Hematopoietic multipotent progenitor cell treated with erythropoietin and hydrocortisone succinate and interleukin-3 and kit ligand, for 6 days (in vitro differentiated cells): ENCODE measurements around the gene BAK1.

Experiments used
- DNase-seq: peaks from one replicate; pipeline ENCODE4 v3.0.0-alpha.2; 2015

BAK1 gene

DNA sequence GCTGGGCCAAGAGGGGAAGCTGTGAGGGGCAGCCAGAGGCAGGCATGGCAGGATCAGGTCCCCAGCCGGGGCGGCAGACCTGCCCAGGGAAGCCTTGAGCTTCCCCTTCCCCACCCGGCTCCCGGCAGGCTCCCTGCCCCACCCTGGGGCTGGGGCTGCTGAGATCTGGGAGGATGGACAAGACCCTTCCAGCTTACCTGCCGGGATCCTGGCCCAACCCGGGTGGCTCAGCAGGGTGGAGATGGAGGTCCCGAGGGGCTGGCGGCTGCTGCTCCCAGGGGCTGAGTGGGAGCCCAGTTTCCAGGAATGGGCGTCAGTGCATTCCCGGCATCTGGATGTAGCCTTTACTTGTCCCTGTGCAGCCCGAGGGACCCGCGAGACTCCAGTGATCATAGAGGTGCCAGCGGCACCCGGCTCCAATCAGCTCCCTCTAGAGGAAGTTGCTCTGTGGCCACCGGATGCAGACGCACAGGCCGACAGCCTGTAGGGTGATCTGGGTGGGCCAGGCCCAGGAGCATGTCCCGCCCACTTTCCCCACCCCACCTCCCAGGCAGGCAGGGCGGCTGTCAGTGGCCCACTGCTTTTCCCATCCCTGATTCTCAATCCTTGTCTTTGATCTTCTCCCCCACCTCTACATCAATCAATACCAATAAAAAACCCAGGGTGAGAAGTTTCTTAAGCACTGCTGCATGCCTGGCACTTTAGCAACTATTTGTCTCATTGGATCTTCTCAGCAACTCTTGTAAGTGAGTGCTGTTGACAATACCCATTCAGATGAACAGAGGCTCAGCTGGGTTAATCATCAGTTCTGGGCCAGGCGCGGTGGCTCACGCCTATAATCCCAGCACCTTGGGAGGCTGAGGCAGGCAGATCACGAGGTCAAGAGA is at the start of gene BAK1:
BAK1 (minus strand) TSS at position 449 of the 887 bp plus-strand sequence. CDS start 2,672 bp downstream, outside the sequence.
- peak; percentile 95 for DNase-seq

DNA sequence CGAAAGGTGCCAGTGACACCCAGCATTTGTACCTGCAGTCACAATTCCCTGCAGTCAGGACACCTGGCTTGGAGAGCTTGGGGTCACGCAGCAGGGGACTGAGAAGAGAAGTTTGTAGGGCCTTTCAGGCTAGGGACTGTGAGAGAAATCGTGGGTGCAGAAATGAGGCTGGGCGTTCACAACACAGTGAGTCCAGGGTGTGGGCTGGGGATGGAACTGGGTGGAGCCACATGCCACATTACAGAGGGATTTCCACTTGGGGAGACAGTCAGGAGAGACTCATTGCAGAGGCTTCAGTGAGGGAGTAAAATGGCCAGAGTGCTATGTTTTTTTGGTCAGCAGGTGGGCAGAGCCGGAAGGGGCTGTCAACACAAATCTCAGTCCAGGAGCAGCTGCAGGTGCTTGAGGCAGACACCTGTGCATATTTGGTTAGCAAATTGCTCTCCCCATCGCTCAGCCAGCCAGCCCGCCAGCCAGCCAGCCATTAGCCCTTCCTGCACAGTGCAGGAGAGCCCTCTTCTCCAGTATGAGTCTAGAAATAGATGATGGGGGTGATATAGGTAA is 48.4 kb upstream of the BAK1 start:
- DNase-seq: no peak

DNA sequence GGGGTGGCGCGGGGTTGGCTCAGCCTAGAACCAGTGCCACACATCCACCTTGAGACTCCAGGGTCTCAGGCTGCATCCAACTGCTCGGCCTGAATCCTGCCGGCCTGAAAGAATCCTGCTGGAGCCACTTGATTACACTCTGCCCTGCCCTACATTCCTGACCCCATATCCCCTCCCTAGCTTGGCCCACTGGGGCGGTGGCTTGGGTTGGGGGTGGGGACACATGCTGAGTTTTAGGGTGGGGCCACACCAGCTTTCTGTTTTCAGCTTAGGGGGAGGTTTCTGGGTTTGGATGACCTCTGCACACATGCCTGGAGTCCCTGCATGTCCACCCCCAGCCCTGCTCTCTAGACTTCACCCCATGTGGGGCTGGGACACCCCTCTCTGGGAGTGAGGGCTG is 47.8 kb upstream of the BAK1 start:
- no peak for DNase-seq

DNA sequence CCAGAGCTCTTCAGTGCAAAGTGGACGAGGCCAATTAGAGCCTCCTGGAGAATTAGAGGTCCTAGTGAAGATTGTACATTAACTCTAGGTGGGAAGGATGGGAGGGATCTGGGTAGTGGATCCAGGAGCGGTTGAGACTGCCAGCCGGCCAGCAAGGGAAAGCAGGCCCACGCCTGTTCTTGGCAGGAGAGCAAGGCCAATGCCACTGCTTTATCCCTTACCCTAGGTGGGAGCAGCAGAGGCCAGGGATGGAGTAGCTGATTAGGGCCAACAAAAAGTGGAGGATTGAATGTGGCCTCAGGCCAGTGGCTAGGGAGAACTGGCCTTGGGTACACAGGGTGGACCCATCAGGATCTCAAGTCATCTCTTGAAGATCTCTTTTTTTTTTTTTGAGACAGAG is 44.8 kb upstream of the BAK1 start:
- no peak for DNase-seq

DNA sequence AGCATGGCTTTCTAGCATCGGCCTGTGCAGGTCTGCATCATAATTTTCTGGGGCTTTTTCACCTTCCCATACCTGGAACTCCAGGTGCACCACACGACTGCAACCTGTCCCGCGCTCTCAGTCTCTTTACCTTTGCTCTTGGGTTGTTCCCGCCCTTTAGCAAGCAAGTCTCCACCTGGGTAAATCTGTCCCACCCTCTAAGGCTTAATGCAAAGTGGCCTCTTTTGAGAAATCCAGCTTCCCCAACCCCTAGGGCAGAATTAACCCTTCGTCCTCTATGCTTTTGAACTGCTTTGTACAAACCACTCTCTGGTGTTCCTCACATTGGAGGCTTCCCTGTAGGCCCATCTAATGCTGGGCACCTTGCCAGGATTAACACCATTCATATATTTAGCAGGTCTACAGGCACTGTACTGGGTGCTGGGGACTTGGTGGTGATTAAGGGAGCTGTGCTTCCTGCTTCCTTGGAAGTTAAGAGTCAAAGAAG is 43.9 kb upstream of the BAK1 start:
- DNase-seq: peak; percentile 39

DNA sequence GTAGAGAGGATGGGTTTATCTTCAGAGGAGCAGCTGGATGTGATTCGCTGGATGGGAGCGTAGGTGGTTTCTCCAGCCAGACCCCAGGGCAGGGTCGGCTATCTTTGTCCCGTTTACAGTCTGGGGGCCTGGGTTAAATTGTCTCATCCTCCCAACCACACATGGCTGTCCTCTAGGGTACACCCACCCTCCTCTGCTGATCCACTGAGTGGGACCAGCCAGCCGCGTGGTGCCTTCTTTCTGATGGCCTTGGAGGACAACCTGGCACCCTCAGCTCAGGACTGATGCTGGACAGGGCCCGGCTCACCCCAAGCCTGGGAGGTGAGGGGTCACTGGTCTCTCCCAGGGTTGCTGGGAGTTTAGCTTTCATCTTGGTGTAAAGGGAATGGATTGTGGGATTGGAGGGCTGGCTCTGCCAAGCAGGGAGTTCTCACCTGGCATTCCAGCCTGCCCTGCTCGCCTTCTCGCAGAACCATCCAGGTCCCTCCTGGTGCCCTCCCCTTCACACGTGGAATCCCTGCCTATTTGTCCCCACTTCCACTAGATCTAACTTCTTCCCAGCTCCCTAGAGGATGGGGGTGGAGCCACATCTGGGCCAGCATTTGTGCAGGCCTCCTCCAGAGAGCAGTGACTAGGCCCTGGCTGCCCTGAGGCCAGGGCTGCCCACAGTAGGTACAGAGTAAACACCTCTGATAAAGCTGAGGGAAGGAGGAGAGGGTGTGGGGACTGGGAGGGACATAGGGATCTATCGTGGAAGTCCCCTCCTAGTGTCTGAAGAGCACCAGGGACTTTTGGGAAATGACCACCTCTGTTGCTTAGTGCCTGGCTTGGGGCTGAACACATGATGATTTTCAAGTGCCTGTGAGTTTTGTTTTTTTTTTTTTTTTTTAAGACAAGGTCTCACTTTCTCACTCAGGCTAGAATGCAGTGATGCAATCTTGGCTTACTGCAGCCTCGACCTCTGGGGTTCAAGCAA is 42.7 kb upstream of the BAK1 start:
- no peak for DNase-seq

DNA sequence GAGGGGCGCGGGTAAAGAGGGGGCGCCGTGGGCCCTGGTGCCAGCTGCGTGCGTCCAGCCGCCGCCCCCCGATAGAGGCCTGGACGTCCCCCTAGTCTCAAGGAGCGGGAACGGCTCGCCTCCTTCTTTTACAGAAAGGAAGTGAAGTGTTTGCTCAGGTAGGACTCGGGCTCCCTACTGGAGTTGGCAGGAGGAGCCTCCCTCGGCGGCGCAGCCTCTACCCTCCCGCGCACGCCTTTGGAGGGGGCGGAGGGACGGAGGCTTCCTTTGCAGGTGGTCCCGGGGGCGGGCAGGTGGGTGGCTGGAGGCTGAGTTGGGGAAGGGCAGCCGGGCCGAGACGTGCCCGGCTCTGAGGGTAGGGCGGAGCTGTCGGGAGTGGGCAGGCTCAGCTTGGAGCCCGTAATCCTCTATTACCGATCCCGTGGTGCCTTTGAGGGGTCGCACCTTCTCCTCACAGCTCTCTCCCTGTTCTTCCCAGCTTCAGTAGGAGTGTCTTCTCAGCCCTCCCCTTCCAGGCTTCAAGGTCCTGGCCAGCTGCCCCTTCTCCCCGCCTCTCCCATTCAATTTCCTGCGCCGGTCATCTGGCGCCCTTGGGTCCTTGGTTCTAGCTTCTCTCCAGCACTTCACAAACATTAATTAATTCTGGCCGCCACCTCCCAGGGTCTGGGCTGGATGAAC is 41.8 kb upstream of the BAK1 start:
- no peak for DNase-seq

DNA sequence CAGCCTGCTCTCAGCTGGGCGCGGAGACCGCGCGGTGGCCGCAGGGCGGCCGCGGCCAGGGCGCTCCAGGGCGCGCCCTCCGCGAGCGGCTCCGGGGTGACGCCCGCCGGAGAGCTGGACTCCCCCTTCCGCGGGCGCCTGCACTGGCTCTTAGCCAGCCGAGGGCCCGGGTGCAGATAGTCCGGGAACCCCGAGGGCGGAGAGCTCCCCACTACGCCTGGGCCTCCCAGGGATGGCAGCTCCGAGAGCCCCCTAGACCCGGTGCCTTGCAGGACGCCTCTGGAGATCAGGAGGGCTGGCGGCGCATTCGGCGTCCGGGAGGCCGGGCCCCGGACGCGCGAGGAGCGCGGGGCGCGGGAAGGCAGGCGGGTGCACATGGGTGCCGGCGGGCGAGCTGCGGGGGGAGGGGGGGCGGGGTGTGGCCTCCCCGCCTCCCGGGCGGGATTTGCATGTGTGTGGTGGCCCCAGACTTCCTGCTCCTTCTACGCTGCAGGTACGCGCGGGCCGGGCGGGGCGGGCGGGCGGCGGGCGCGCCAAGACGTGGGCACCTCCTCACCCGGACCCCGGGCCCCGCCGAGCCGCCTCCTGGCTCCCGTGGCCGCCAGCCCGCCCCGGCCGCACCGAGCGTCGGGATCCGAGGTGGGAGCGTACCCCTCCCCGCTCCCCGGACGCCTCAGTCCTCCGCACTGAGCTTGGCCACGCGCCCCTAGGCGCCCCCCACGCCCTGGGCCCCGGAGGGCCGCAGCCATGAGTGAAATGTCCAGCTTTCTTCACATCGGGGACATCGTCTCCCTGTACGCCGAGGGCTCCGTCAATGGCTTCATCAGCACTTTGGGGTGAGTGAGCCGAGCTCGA is 41.0 kb upstream of the BAK1 start, which contains the start of gene ITPR3:
ITPR3 (plus strand) TSS at position 467 of the 855 bp plus-strand sequence; CDS start at position 748, 281 bp downstream.
- DNase-seq: peak; percentile 69

DNA sequence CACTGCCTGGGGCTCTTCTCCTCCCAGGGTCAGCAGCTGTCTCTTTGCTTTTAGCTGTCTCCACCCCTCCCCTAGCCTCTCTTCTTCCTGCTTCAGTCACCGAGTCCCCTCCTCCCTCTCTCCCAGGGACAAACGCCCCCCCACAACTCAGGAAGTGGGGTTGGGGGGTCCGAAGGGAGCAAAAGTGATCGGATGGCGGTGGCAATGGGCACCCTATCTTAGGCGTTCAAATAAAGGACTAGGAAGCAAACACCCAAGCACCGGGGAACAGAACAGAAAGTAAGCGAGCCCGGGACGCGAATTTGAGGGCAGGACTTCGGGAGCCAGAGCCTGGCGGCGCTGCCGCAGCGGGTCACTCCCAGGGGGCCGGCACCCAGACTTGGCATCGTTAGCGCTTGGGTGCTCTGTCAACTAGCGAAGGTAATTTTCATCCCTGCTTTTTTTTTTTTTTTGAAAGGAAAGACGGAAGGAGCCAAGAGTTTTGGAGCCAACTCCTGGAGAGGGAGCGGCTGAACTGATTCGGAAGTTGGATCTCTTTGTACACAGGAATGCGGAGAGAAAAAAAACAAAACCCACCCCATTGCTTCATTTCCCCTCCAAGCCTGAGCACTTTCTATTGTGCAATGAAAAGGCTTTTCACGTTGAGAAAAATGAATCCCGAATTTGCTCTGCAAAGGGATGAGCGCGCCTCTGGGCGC is 40.2 kb upstream of the BAK1 start:
- DNase-seq: peak; percentile 47

DNA sequence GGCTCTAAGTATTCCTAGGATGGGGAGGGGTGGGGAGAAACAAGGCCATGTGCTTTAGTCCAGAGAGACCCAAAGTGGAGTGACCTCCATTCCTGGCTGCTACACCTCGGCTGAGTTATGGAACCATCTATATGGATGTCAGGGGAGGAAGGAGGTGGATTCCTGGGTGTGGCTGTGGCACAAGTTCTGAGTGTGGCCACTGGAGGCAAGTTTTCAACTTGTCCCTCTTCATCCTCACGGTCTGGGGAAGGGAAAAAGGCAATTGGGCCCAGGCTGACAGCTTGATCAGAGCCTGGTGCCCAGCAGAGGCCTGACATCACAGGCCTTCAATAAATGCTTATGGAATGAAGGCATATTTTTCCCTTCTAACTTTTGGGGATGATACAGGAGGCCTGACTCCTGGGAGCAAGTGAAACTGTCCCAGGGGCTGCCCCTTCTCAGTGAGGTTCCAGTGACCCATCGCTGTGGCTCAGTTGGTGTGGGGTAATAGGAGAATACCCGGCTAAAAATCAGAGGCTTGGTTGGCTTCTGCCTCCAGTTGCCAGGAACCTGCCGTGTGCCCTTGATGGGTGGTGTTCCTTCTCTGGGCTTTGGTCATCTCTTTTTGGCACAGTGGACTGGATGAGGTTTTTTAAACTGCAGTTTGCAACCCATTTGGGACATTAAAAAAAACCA is 39.2 kb upstream of the BAK1 start:
- DNase-seq: peak; percentile 34

DNA sequence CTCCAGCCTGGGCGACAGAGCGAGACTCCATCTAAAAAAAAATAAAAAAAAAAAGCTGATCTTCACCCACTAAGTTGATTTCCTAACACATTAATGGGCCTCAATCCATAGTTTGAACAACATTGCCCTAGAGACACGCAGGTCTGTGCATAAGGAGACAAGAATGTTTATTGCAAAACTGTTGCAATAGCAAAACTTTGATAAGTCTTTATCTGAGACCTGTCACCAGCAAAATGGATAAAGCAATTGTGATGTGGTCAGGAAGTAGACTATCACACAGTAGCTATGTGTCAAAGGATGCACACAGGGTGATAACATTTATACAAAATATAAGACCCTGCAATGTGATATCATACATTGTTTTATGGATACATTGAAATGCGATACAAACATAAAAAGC is 36.8 kb upstream of the BAK1 start:
- DNase-seq: peak; percentile 76

DNA sequence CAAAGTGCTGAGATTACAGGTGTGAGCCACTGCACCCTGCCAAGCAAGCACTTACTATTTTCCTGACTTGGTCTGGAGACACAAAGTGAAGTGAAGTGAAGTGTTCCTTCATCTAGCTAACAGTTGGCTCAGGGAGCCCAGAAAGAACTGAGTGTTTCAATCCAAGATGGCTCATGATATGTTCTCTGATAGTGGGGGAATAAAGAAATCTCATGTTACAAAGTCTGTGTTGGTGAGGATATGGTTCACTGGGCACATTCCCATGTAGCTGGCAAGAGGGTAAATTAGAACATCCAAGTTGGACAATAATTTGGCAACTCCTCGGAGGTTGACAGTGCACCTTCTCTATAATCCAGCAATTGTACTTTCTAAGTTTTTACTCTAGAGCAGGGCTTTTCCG is 36.0 kb upstream of the BAK1 start:
- no peak for DNase-seq

DNA sequence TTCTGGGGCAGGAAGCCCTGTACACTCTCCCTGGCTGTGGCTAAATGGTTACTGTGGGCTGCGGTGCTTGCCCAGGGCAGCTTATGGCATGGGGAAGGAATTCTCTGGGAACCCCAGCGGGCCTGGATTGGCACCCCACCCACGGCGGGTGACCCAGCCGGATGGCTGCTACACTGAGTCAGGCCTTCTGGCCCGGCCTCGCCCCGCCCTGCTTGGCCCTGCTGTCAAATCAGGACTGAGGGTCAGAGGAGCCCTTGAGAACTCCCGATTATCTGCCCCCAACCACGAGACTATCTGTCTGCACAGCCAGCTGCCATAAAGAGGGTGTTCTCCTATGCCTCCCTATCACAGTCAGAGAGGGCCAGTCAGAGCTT is 33.7 kb upstream of the BAK1 start:
- peak; percentile 62 for DNase-seq

DNA sequence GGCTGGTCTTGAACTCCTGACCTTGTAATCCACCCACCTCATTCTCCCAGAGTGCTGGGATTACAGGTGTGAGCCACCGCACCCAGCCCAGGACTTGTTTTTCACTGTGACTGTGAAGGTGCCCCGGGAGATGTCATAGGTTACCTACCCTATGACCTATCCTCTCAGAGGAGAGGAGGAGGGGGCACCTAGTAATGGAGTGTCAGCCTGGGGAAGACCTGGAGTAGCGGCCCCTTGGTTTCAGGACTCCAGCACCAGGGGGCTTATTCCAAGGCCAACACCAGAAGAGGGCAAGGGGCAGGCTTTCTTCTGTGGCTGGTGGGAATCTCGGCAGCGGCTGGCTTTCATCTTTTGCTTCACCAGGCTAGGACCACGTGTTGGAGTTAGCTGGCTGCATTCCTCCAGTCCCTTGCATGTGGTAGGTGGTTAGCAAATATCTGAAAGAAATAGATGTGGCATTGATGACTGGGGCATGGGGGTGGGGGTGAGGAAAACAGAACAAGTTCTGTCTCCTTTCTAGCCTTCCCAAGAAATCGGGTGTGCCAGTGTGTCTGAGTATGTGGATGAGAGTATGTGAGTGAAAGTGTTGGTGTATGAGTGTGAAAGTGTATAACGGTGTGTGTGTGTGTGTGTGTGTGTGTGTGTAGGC is 33.2 kb upstream of the BAK1 start:
- no peak for DNase-seq

DNA sequence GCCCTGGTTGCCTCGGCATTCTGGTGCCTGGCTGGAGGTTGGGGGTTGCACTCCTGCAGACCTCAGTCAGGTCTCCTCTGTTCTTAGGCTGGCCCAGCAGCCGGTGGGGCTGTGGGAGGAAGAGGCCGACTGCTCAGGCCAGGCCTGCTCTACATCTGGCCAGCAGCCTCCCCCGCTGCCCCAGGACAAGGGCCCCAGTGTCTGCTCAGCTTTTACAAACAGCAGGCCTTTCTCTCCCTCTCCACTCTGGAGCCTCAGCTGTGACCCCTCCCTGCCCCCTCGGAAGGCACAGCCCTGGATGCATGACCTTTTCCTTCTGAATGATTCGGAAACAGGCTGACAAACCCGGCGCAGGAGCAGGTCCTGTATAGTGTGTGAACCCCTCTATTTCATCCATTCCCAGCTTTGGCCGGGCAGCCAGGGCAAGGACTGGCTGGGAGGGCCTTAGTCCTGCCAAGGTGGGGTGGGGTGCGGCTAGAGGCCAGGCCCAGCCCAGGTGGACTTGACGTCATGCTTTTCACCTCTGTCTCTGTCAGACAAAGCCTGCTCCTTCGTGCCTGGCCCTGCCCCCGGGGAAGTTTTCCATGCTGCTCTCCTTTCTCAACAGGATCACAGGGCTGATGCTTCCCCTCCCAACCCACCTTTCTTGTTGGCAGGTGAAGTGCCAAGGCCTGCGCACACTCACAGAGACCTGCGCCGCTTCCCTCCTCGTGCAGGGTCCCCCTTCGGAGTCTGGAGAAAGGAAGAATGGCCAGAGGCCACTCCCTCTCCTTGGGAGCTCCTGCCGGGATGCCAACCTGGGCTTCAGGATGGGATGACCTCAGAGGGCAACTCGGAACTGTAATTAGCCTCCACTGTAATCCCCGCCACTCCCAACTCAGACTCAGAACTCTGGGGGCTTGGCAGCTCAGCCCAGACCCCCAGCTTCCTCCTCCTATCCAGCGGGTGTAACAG is 31.0 kb upstream of the BAK1 start:
- DNase-seq: no peak

DNA sequence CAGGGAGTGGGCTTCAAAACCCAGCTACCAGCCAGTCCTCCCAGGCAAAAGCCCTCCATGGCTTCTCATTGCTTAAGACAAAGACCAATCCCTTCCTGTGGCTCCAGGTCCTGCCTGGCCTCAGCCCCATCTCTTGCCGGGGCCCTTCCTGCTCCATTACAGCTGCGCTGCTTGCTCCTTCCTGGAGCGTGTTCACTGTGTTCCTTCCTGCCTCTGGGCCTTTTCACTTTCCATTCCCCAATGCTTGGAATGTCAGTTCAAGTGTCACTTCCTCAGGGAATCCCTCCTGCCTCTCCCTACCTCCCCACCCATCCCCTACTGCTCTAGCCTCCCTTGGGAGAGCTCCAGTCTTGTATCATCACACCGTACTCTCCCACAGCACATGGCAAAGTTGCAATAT is 30.0 kb upstream of the BAK1 start:
- no peak for DNase-seq

DNA sequence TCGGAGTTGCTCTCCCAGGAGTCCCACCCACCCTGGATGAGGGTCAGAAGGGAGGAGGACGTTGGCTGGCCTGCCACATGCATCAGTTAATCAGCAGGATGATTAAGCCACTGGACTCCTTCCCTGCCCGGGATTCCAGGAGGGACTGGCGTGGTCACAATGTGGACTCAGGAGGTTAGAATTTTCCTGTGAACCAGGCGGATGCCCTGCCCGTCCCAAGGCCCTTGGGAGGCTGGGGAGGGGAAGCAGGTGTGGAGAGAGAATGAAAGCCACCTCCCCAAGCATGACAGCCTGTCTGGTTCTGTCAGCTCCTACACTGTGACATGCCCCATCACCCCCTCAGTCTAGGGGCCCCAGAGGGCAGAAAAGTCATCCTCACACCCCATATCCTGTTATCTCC is 29.5 kb upstream of the BAK1 start:
- no peak for DNase-seq

DNA sequence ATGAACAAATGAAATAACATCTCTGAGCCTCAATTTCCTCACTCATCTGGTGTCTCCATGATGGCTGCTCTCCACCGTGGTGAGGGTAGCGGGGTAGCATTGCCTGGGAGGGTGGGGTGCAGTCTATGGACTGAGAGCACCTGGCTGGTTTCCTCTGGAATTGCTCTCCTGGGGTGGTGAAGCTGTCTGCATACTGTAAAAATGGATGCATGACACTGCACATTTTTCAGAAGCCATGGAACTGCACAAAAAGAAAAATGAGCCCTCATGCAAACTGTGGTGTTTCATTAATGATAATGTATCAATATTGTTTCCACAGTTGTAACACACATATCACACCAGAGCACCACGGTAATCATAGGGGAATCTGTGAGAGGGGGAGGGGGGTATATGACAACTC is 28.9 kb upstream of the BAK1 start:
- DNase-seq: no peak

DNA sequence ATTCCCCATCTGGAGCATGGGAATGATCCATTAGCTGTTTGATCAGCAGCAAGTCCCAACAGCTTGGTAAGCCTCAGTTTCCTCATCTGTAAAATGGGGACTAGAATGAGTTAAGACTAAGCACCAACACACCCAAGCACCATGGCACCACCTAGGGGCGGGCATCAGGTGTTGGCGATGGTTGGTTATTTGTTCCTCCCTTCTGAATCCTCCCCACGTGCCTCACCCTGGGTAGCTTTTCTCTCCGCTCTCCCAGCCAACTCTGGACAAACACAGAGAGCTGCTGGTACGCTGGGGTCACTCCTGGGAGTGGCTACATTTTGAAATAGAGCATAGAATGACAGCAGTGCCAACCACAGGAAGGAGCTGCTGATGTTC is 27.7 kb upstream of the BAK1 start:
- peak; percentile 57 for DNase-seq
